Thyroid gland (tissue), 4 donors: ENCODE results near the gene SUGCT. TPM values are rescaled to one million over a fixed set of nuclear protein-coding genes. Genes with fewer than 3 reads are reported as not detected.
"Not testable (repeated sequence)": the region's sequence is repeated elsewhere in the genome, so short reads cannot be mapped to it uniquely, and the experiment has no call there.

Experiments used
- DNase-seq, 2 donors: peaks; one replicate each; pipeline ENCODE4 v3.0.0-alpha.2; 2019
- H3K27ac ChIP-seq, 3 donors: fragments of 200-600 bp; sonication (generic); 1 replicate in 2 of 3; 2 replicates in 1 of 3; pipeline ENCODE4 v1.5.1; 2016 to 2019; ENCODE audit warnings: mild to moderate bottlenecking in 1 of 3, moderate library complexity in 1 of 3
- H3K27me3 ChIP-seq: fragments of 200-600 bp; sonication (generic); one replicate; pipeline ENCODE4 v1.5.1; 2019
- H3K36me3 ChIP-seq, 2 donors: fragments of 200-600 bp; sonication (generic); one replicate each; pipeline ENCODE4 v1.5.1; 2016 to 2019
- H3K4me1 ChIP-seq, 2 donors: fragments of 200-600 bp; sonication (generic); one replicate each; pipeline ENCODE4 v1.5.1; 2017 to 2019
- H3K4me3 ChIP-seq, 3 donors: fragments of 200-600 bp; sonication (generic); replicated peaks in 1 of 3; 1 replicate in 2 of 3; 2 replicates in 1 of 3; pipeline ENCODE4 v1.5.1; 2016; ENCODE audit warnings: mild to moderate bottlenecking in 1 of 3
- H3K9me3 ChIP-seq: fragments of 200-600 bp; sonication (generic); one replicate; pipeline ENCODE4 v1.5.1; 2017
- POLR2A ChIP-seq, 2 donors: fragments of 450-650 bp; IDR thresholded peaks; one replicate each; pipeline ENCODE4 v1.6.1; 2017; ENCODE audit warnings: antibody characterized with exemption in 2 of 2, mild to moderate bottlenecking in 2 of 2, moderate library complexity in 1 of 2
- WGBS, 2 donors: methylation state at CpG; one replicate each; pipeline ENCODE4 v1.1.5; 2017; 5-methylcytosine and 5-hydroxymethylcytosine counted together
- intact Hi-C: fragments of 100-400 bp; cut with DNase I; formaldehyde crosslinking; loops from one replicate; pipeline ENCODE4 v1.15.1; 2023
- total RNA-seq, 4 donors: library from RNA; depleted of rRNA; stranded (reverse); fragments of >200 nt; gene quantifications; one replicate each; pipeline ENCODE4 v1.2.3, GENCODE V29; 2016
- TF ChIP-seq, protein P1 (sequence below), 6 experiments: fragments of 200-600 bp in 3 of 6; fragments of 450-650 bp in 3 of 6; sonication (generic) in 3 of 6; IDR thresholded peaks; one replicate each; pipeline ENCODE4 v1.5.1; 2016 to 2019; ENCODE audit warnings: antibody characterized with exemption in 6 of 6, mild to moderate bottlenecking in 2 of 6, inconsistent platforms in 1 of 6, moderate library complexity in 1 of 6

Gene SUGCT
- total RNA-seq, 4 donors from 2014 or later = 1.3 to 15.2 (median 3.2) TPM

DNA sequence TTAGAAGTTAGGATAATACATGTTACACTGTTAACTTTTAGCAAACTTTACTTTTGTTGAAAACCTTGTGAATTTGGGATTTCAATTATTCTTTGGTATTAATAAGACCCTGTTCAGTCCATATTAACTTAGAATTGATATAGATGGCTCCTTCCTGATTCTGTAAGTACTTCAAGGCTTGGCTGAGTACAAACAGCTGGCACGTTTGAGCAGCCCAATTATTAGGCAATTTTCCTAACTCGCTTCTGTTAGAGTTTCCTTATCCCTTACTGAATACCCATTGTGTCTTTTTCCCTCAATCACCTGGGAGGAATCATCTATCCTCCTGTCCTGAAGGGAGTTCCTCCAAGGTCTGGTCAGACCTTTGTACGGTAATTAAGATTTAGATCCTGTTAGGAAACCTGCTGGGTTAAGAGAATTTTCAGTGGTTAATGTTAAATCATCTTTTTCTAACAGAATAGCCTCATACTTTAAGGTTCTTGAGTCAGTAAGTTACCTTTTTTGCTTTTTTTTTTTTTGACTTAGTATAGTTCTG, 10.9 kb downstream of the SUGCT start:
- intact Hi-C loops, H3K4me1 ChIP-seq, H3K36me3 ChIP-seq, DNase-seq, H3K9me3 ChIP-seq, H3K4me3 ChIP-seq, H3K27ac ChIP-seq, H3K27me3 ChIP-seq: not testable (repeated sequence)
- 81 to 89% methylated on average over 3 of the region's 3 CpGs for WGBS, 2 donors

DNA sequence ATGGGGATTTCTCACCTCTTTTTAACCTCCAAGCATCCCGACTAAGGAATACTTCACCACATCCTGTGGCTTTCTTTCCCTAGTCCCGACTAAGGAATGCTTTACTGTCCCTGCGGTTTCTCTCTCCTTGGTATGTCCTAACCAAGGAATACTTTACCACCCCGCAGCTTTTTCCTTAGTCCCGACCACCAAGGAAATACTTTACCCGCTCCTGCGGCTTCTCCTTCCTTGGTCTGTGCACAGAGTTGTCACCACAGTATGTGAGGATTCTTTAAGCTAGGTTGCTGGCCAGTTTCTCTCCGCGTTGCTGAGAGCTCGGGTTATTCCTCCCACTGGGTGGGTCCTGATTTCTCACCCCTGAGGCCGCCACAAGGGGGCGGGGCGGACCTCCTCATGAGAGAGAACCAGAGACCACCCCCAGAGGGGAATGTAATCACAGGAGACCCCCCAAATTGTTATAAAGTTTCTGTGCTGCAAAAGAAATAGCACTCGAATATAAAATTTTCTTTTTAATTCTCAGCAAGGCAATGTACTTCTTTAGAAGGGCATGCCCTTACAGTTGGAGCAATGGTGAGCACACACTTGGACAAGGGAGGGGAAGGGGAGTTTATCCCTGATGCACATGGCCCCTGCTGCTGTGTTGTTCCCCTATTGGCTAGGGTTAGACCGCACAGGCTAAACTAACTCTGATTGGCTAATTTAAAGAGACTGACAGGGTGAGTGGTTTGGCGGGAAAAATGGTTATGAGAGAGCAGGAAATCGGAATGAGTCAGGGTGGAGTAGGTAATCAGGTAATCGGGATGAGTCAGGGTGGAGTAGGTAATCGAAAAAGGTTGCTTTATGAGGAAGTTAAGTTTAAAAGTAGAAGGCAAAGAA, 12.8 kb downstream of the SUGCT start:
- TF ChIP-seq, protein P1, sequence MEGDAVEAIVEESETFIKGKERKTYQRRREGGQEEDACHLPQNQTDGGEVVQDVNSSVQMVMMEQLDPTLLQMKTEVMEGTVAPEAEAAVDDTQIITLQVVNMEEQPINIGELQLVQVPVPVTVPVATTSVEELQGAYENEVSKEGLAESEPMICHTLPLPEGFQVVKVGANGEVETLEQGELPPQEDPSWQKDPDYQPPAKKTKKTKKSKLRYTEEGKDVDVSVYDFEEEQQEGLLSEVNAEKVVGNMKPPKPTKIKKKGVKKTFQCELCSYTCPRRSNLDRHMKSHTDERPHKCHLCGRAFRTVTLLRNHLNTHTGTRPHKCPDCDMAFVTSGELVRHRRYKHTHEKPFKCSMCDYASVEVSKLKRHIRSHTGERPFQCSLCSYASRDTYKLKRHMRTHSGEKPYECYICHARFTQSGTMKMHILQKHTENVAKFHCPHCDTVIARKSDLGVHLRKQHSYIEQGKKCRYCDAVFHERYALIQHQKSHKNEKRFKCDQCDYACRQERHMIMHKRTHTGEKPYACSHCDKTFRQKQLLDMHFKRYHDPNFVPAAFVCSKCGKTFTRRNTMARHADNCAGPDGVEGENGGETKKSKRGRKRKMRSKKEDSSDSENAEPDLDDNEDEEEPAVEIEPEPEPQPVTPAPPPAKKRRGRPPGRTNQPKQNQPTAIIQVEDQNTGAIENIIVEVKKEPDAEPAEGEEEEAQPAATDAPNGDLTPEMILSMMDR (IDR thresholded peaks at IDR 0.05) = no peak
- no peak for TF ChIP-seq POLR2A (IDR thresholded peaks at IDR 0.05)
- no peaks in the 10 kb centered on the region for H3K4me1 ChIP-seq
- H3K27ac ChIP-seq = no peak overlapping the region
- H3K9me3 ChIP-seq = no peaks in the 10 kb centered on the region
- no peaks in the 10 kb centered on the region for H3K36me3 ChIP-seq
- H3K27me3 ChIP-seq = no peaks in the 10 kb centered on the region
- H3K4me3 ChIP-seq = no peak overlapping the region
- no peak for DNase-seq
- intact Hi-C loops = no loop called here
- WGBS, 2 donors = 90 to 93% methylated on average over 19 of the region's 19 CpGs

GRCh38 chr7:40148247-40148580, 13.4 kb downstream of the SUGCT start:
- DNase-seq, H3K9me3 ChIP-seq, H3K27ac ChIP-seq, intact Hi-C loops, H3K36me3 ChIP-seq, H3K4me1 ChIP-seq, H3K4me3 ChIP-seq, H3K27me3 ChIP-seq: not testable (repeated sequence)
- WGBS, 2 donors = 93% methylated on average over 7 of the region's 7 CpGs

DNA sequence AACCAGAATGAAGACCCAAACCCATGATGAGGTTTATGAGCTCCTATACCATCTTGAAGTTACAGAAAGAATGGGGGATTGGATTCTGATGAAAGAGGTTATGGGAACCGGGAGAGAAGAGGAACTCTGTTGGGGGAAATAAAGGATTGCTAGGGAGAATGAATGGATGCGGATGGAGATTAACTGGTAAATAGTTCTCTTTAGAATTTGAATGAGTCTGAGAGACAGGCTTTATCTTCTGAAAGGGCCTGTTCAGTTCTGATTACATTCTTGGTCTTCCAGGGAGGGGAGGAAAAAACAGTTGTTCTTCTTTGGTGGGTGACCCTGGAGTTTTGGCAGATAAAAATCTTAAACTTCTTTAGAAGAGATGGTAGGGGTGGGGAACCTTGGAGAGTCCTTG, 13.9 kb downstream of the SUGCT start:
- 93 to 98% methylated on average over 2 of the region's 2 CpGs for WGBS, 2 donors

DNA sequence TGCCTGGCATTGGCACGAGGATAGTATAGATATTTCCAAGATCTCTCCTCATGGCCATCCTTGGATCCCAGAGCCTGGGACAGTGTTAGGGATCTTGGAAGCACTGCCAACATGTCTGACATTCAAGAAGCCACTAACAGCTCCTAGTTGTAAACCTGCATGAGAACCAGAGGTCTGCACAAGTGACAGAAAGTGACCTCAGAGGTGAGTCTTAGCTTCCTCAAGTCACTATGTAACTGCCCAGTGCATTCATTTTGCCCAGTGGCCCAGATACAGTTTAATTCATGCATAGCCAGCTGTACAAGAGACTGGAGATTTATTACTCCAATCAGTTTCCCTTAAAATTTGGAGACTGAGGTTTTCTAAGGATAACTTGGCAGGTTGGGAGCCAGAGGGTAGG, 16.7 kb downstream of the SUGCT start:
- no peak for TF ChIP-seq POLR2A (IDR thresholded peaks at IDR 0.05)
- TF ChIP-seq, protein P1 (IDR thresholded peaks at IDR 0.05) = no peak
- Histone ChIP-seq H3K4me3 (no peak overlapping the region), H3K4me1 (no peaks in the 10 kb centered on the region), H3K36me3 (no peaks in the 10 kb centered on the region), H3K27me3 (no peaks in the 10 kb centered on the region), H3K9me3 (no peaks in the 10 kb centered on the region), H3K27ac (no peak overlapping the region)
- WGBS, 2 donors = 89 to 100% methylated on average over 1 of the region's 1 CpG
- DNase-seq = no peak
- intact Hi-C loops = no loop called here

More for the DNA sequence above, 13.9 kb downstream of the SUGCT start:
- no peak for TF ChIP-seq POLR2A (IDR thresholded peaks at IDR 0.05)
- TF ChIP-seq, protein P1 (IDR thresholded peaks at IDR 0.05) = no peak
- Histone ChIP-seq H3K27me3 (no peaks in the 10 kb centered on the region), H3K27ac (no peak overlapping the region), H3K36me3 (no peaks in the 10 kb centered on the region), H3K4me1 (no peaks in the 10 kb centered on the region), H3K4me3 (no peak overlapping the region), H3K9me3 (no peaks in the 10 kb centered on the region)
- intact Hi-C loops = no loop called here
- DNase-seq = no peak

DNA sequence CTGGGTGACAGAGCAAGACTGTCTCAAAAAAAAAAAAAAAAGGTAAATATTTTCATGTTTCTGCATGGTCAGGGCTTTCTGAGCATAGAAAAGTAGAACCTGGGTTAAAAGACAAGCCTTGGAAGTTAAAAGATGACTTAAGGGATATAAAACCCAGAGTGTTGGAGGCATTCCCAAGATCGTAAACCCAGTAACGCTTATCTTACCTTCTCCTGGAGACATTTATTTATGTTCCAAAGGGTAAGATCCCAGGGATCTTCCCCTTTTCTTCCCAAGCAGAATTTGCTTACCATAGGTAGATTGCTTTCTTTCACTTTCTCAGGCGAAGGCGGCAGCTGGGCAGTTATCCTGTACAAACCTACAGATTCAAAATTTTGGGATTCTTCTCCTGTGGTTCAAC, 22.2 kb downstream of the SUGCT start:
- no peaks in the 10 kb centered on the region for H3K36me3 ChIP-seq
- 93 to 96% methylated on average over 4 of the region's 4 CpGs for WGBS, 2 donors
- H3K27ac ChIP-seq = no peak overlapping the region
- H3K9me3 ChIP-seq = no peaks in the 10 kb centered on the region
- TF ChIP-seq, protein P1 (IDR thresholded peaks at IDR 0.05) = no peak
- no peak for TF ChIP-seq POLR2A (IDR thresholded peaks at IDR 0.05)
- H3K4me3 ChIP-seq = no peak overlapping the region
- no peaks in the 10 kb centered on the region for H3K4me1 ChIP-seq
- DNase-seq = no peak
- no peaks in the 10 kb centered on the region for H3K27me3 ChIP-seq
- intact Hi-C loops = no loop called here
